H1 (cell line): ENCODE results near the gene STX17. TPM values are rescaled to one million over a fixed set of nuclear protein-coding genes. Genes with fewer than 3 reads are reported as not detected.

Source experiments
- CTCF ChIA-PET: fragments of 300-600 bp; sonication (Branson Sonifier 250); formaldehyde crosslinking; loops from one replicate; lab custom pipeline; 2021; ENCODE audit not compliant: partially characterized antibody; lab: Charles Lee
- POLR2A ChIA-PET: fragments of 300-600 bp; sonication (Branson Sonifier 250); formaldehyde crosslinking; loops from one replicate; lab custom pipeline; 2021; ENCODE audit warnings: inconsistent platforms; ENCODE audit not compliant: partially characterized antibody; lab: Charles Lee
- DNase-seq, 2 experiments: peaks; one replicate each; pipeline versions ENCODE4 v3.0.0 to v3.0.0-alpha.2; 2010 to 2022; ENCODE audit warnings: low spot score in 2 of 2, low read depth in 1 of 2, mixed read lengths in 1 of 2
- FAIRE-seq: peaks from 2 replicates; lab custom pipeline; 2011; peaks lifted over from hg19 to GRCh38; lab: Jason Lieb, UNC
- H2AFZ ChIP-seq: 2 replicates; pipeline ENCODE4 v1.8.1; 2012; ENCODE audit warnings: low read length, inconsistent platforms
- H2AK5ac ChIP-seq: 2 replicates; pipeline ENCODE4 v1.6.1; 2013; ENCODE audit warnings: low read depth, low read length
- H2BK120ac ChIP-seq: replicated peaks from 2 replicates; pipeline ENCODE3; 2013; ENCODE audit warnings: low read depth, low read length, inconsistent platforms
- H2BK12ac ChIP-seq: 2 replicates; pipeline ENCODE4 v1.6.1; 2013; ENCODE audit warnings: low read depth, low read length
- H2BK15ac ChIP-seq: 2 replicates; pipeline ENCODE4 v1.6.1; 2013; ENCODE audit warnings: low read length
- H2BK20ac ChIP-seq: 2 replicates; pipeline ENCODE4 v1.6.1; 2013; ENCODE audit warnings: low read length
- H2BK5ac ChIP-seq: 2 replicates; pipeline ENCODE4 v1.6.1; 2013; ENCODE audit warnings: low read depth, low read length
- H3K14ac ChIP-seq: 2 replicates; pipeline ENCODE4 v1.6.1; 2013; ENCODE audit warnings: inconsistent platforms; ENCODE audit not compliant: insufficient read length
- H3K18ac ChIP-seq: 2 replicates; pipeline ENCODE4 v1.6.1; 2013; ENCODE audit warnings: low read length; ENCODE audit errors: extremely low read depth
- H3K23ac ChIP-seq: 2 replicates; pipeline ENCODE4 v1.6.1; 2013; ENCODE audit warnings: inconsistent platforms; ENCODE audit not compliant: insufficient read length
- H3K23me2 ChIP-seq: 2 replicates; pipeline ENCODE4 v1.6.1; 2013; ENCODE audit warnings: low read depth, low read length
- H3K27ac ChIP-seq: 2 replicates; pipeline ENCODE4 v1.6.1; 2011; ENCODE audit warnings: low read depth, low read length, inconsistent platforms
- H3K27me3 ChIP-seq, 4 experiments: replicated peaks in 1 of 4; 1 replicate in 1 of 4; 2 replicates in 3 of 4; pipeline versions ENCODE4 v1.6.1 to v1.8.1; 2011 to 2013; ENCODE audit warnings: low read length in 3 of 4, mild to moderate bottlenecking in 3 of 4, inconsistent platforms in 2 of 4, mixed read lengths in 2 of 4, moderate library complexity in 1 of 4; ENCODE audit not compliant: control insufficient read depth in 3 of 4, insufficient read depth in 3 of 4; ENCODE audit errors: extremely low read depth in 1 of 4
- H3K36me3 ChIP-seq, 4 experiments: 2 replicates each; pipeline versions ENCODE4 v1.6.1 to v1.8.1; 2011 to 2013; ENCODE audit warnings: mild to moderate bottlenecking in 4 of 4, low read length in 3 of 4, moderate library complexity in 2 of 4, control low read depth in 1 of 4, inconsistent platforms in 1 of 4; ENCODE audit not compliant: insufficient read depth in 4 of 4, control insufficient read depth in 2 of 4
- H3K4ac ChIP-seq: replicated peaks from 2 replicates; pipeline ENCODE3; 2013; ENCODE audit warnings: low read length, low read depth, mixed read lengths, inconsistent platforms; ENCODE audit not compliant: insufficient read length
- H3K4me1 ChIP-seq, 4 experiments: replicated peaks in 1 of 4; 1 replicate in 1 of 4; 2 replicates in 3 of 4; pipeline versions ENCODE4 v1.6.1 to v1.8.1; 2011 to 2013; ENCODE audit warnings: low read length in 3 of 4, inconsistent platforms in 2 of 4, mixed read lengths in 1 of 4; ENCODE audit not compliant: insufficient read depth in 4 of 4, control insufficient read depth in 3 of 4
- H3K4me2 ChIP-seq, 2 experiments: 2 replicates each; pipeline versions ENCODE4 v1.6.1 to v1.8.1; 2011 to 2013; ENCODE audit warnings: low read depth in 2 of 2, low read length in 2 of 2, control low read depth in 1 of 2, inconsistent platforms in 1 of 2, mild to moderate bottlenecking in 1 of 2; ENCODE audit not compliant: insufficient read depth in 1 of 2
- H3K4me3 ChIP-seq, 4 experiments: fragments of 200-600, 300-600 bp in 1 of 4; sonication (generic), shearing (Covaris generic), sonication (Bioruptor Twin) in 1 of 4; 2 replicates each; pipeline versions ENCODE4 v1.5.1 to v1.8.1; 2011 to 2016; ENCODE audit warnings: low read length in 4 of 4, low read depth in 3 of 4, control low read depth in 2 of 4, inconsistent platforms in 2 of 4, mild to moderate bottlenecking in 2 of 4, mixed read lengths in 1 of 4, moderate library complexity in 1 of 4; ENCODE audit not compliant: insufficient read depth in 2 of 4; ENCODE audit errors: extremely low read depth in 1 of 4
- H3K56ac ChIP-seq: replicated peaks from 2 replicates; pipeline ENCODE3; 2013; ENCODE audit warnings: low read depth, mild to moderate bottlenecking, mixed read lengths, low read length, inconsistent platforms; ENCODE audit not compliant: insufficient read length
- H3K79me1 ChIP-seq: 2 replicates; pipeline ENCODE4 v1.6.1; 2013; ENCODE audit warnings: low read depth, low read length, control low read depth
- H3K79me2 ChIP-seq, 2 experiments: 2 replicates each; pipeline versions ENCODE4 v1.6.1 to v1.8.1; 2012 to 2013; ENCODE audit warnings: low read length in 2 of 2, mild to moderate bottlenecking in 2 of 2, inconsistent platforms in 1 of 2; ENCODE audit not compliant: insufficient read depth in 2 of 2, control insufficient read depth in 1 of 2
- H3K9ac ChIP-seq, 4 experiments: replicated peaks in 1 of 4; 1 replicate in 1 of 4; 2 replicates in 3 of 4; pipeline versions ENCODE4 v1.6.1 to v1.8.1; 2011 to 2013; ENCODE audit warnings: low read depth in 3 of 4, low read length in 3 of 4, control low read depth in 2 of 4, mild to moderate bottlenecking in 2 of 4, moderate library complexity in 2 of 4, inconsistent platforms in 1 of 4; ENCODE audit errors: extremely low read depth in 1 of 4
- H3K9me3 ChIP-seq, 2 experiments: 2 replicates each; pipeline versions ENCODE4 v1.6.1 to v1.8.1; 2012 to 2013; ENCODE audit warnings: mild to moderate bottlenecking in 2 of 2, moderate library complexity in 2 of 2, control low read depth in 1 of 2, inconsistent platforms in 1 of 2, low read depth in 1 of 2, low read length in 1 of 2, mixed read lengths in 1 of 2; ENCODE audit not compliant: insufficient read depth in 2 of 2
- H4K20me1 ChIP-seq, 2 experiments: replicated peaks in 1 of 2; 2 replicates each; pipeline versions ENCODE3 to v1.8.1; 2011 to 2013; ENCODE audit warnings: inconsistent platforms in 2 of 2, low read length in 2 of 2, mild to moderate bottlenecking in 1 of 2; ENCODE audit not compliant: insufficient read depth in 2 of 2, control insufficient read depth in 1 of 2
- H4K5ac ChIP-seq: 2 replicates; pipeline ENCODE4 v1.6.1; 2013; ENCODE audit warnings: low read length, low read depth, mixed read lengths, inconsistent platforms; ENCODE audit not compliant: insufficient read length
- H4K8ac ChIP-seq: 2 replicates; pipeline ENCODE4 v1.8.0; 2013; ENCODE audit warnings: mild to moderate bottlenecking, moderate library complexity, low read length, inconsistent platforms; ENCODE audit not compliant: insufficient read depth; ENCODE audit errors: extremely low read depth
- H4K91ac ChIP-seq: replicated peaks from 2 replicates; pipeline ENCODE3; 2013; ENCODE audit warnings: low read length, mixed read lengths, inconsistent platforms; ENCODE audit not compliant: insufficient read length
- CBX5 ChIP-seq: fragments of 300-800, 300-1000 bp; sonication (generic); IDR thresholded peaks from 2 replicates; pipeline ENCODE4 v1.7.1; 2016; ENCODE audit warnings: antibody characterized with exemption, low read length, low read depth
- CHD2 ChIP-seq: IDR thresholded peaks from 2 replicates; pipeline ENCODE4 v1.6.1; 2012; ENCODE audit warnings: low read length, improper control_type of control experiment
- FOSL1 ChIP-seq: IDR thresholded peaks from 2 replicates; pipeline ENCODE4 v1.6.1; 2011; ENCODE audit warnings: mild to moderate bottlenecking, low read depth, low read length, moderate library complexity; ENCODE audit not compliant: insufficient read depth
- RNF2 ChIP-seq: fragments of 200-900, 300-1000 bp; sonication (generic); IDR thresholded peaks from 2 replicates; pipeline ENCODE4 v1.7.1; 2016; ENCODE audit warnings: borderline replicate concordance, low read depth, mild to moderate bottlenecking, antibody characterized with exemption, low read length; ENCODE audit not compliant: poor library complexity, severe bottlenecking; ENCODE audit errors: missing control alignments
- SAP30 ChIP-seq: fragments of 300-600 bp; sonication (generic); IDR thresholded peaks from 2 replicates; pipeline ENCODE4 v1.7.1; 2012; ENCODE audit warnings: low read length, moderate library complexity, mild to moderate bottlenecking, inconsistent platforms; ENCODE audit not compliant: insufficient read depth, insufficient replicate concordance
- TEAD4 ChIP-seq: IDR thresholded peaks from 2 replicates; pipeline ENCODE4 v1.6.1; 2012; ENCODE audit warnings: low read depth, low read length, inconsistent platforms, mixed read lengths
- ZNF274 ChIP-seq: IDR thresholded peaks from 2 replicates; pipeline ENCODE4 v1.7.0; 2012; ENCODE audit warnings: low read length, borderline replicate concordance; ENCODE audit errors: extremely low read depth
- polyA plus RNA-seq, 7 experiments: library from polyadenylated mRNA; depleted of rRNA in 3 of 7; stranded (reverse) in 5 of 7; unstranded in 2 of 7; fragments of >200 nt in 5 of 7; fragments of 200-250 nt in 2 of 7; gene quantifications; 1 replicate in 5 of 7; 2 replicates in 1 of 7; 4 replicates in 1 of 7; pipeline versions ENCODE4 v1.2.1 to v1.2.3, GENCODE V29; 2011 to 2013; ENCODE audit warnings: missing spikeins in 2 of 7, mixed read lengths in 2 of 7
- total RNA-seq: library from RNA; stranded (reverse); fragmentation: NEBNext Ultra II Directional; extraction: Animal tissue kit (Norgen Biotek cat#: 25700); gene quantifications from 2 replicates; pipeline ENCODE4 v1.2.1, GENCODE V29; 2021

STX17 gene
- total and polyA plus RNA-seq, 2 of the 8 experiments (the other 6 are each of a cell fraction or from before 2014, with no cell fraction given), result 4.5 to 16.3 TPM

DNA sequence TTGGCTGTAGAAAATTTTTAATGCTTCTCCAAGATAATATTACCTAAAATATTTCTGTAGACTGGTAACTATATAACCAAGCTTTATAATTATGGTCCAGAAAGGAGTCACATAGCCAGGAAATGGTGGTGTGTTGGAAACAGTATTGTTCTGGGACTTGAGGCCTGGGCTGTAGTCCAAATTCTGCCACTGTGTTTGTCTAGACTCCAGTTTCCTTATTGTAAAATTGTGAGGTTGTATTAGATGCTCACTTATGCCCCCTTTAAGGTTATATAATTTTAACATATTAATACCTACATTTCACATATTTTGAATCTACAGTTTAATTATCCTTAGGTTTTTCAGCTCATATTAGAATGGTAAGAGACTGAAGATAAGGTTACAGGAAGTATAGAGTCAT, 42.4 kb downstream of the STX17 start:
- Histone ChIP-seq H2AFZ (no peak overlapping the region), H3K56ac (no peak overlapping the region), H3K9me3 (no peaks in the 10 kb centered on the region), H3K4me2 (no peak overlapping the region), H3K23ac (no peak overlapping the region), H2BK12ac (no peak overlapping the region), H2AK5ac (no peak overlapping the region), H3K4me3 (no peak overlapping the region), H3K23me2 (no peaks in the 10 kb centered on the region), H2BK20ac (no peak overlapping the region), H3K79me1 (no peaks in the 10 kb centered on the region), H3K27ac (no peak overlapping the region), H3K36me3 (no peaks in the 10 kb centered on the region), H3K9ac (no peak overlapping the region), H4K91ac (no peak overlapping the region), H3K79me2 (no peaks in the 10 kb centered on the region), H3K4me1 (no peaks in the 10 kb centered on the region), H2BK15ac (no peak overlapping the region), H2BK5ac (no peak overlapping the region), H4K20me1 (no peaks in the 10 kb centered on the region), H3K27me3 (no peaks in the 10 kb centered on the region), H3K4ac (no peak overlapping the region), H2BK120ac (no peak overlapping the region), H3K18ac (no peak overlapping the region), H4K8ac (no peak overlapping the region), H4K5ac (no peak overlapping the region), H3K14ac (no peak overlapping the region)
- DNase-seq (no peak), FAIRE-seq (no peak)
- TF ChIP-seq CHD2 (no peak), ZNF274 (no peak), RNF2 (no peak), SAP30 (no peak), TEAD4 (no peak), FOSL1 (no peak), CBX5 (no peak)
- ChIA-PET CTCF (interaction anchor here (0.6 to 2.8 kb wide), 6 partner anchors 13 to 127 kb away, joined by 3 to 26 read pairs (median 6); partner anchors contain the start of gene NR4A3), POLR2A (no interaction called here)
